ENCODE results near the gene PDE6H. TPM values are rescaled to one million over a fixed set of nuclear protein-coding genes. Genes with fewer than 3 reads are reported as not detected.

PDE6H gene
- total and polyA plus RNA-seq, 2 of the 8 experiments (the other 6 are each of a cell fraction or from before 2014, with no cell fraction given): not detected

- H4K91ac ChIP-seq (replicated peaks; ENCODE audit: insufficient read length, low read length): no peak overlapping the region
- no peak overlapping the region for H2AK5ac ChIP-seq (ENCODE audit: low read depth, low read length)
- H2BK15ac ChIP-seq (ENCODE audit: low read length): no peak overlapping the region
- ChIA-PET CTCF (ENCODE audit: partially characterized antibody) (interaction anchor here (0.7 to 1.2 kb wide), 4 partner anchors 9 to 135 kb away, joined by 3 to 4 read pairs (median 3); partner anchors contain the start of gene ERP27), POLR2A (ENCODE audit: partially characterized antibody) (no interaction called here)
- no peak overlapping the region for H2BK12ac ChIP-seq (ENCODE audit: low read depth, low read length)
- H4K20me1 ChIP-seq (replicated peaks in 1 of 2; ENCODE audit: control insufficient read depth in 1 of 2, insufficient read depth in 2 of 2, low read length in 2 of 2): no peaks in the 10 kb centered on the region
- H3K14ac ChIP-seq (ENCODE audit: insufficient read length): no peak overlapping the region
- no peak overlapping the region for H2BK5ac ChIP-seq (ENCODE audit: low read depth, low read length)
- no peaks in the 10 kb centered on the region for H3K79me2 ChIP-seq (ENCODE audit: control insufficient read depth in 1 of 2, insufficient read depth in 2 of 2, low read length in 2 of 2)
- no peak overlapping the region for H4K5ac ChIP-seq (ENCODE audit: insufficient read length, low read depth, low read length)
- H2AFZ ChIP-seq (ENCODE audit: low read length): no peak overlapping the region
- H4K8ac ChIP-seq (ENCODE audit: extremely low read depth, insufficient read depth, low read length): no peak overlapping the region
- H3K4me2 ChIP-seq (ENCODE audit: insufficient read depth in 1 of 2, low read depth in 2 of 2, low read length in 2 of 2): no peak overlapping the region
- no peaks in the 10 kb centered on the region for H3K27me3 ChIP-seq (replicated peaks in 1 of 4; ENCODE audit: control insufficient read depth in 3 of 4, extremely low read depth in 1 of 4, insufficient read depth in 3 of 4, low read length in 3 of 4)
- H3K23ac ChIP-seq (ENCODE audit: insufficient read length): no peak overlapping the region
- 96% methylated on average over 2 of the region's 2 CpGs; no CpG with 5 or more reads in 1 of the 2 experiments for WGBS, 2 experiments (ENCODE audit: extremely low coverage in 1 of 2, insufficient coverage in 1 of 2, insufficient read length in 1 of 2, insufficient replicate concordance in 2 of 2, low coverage in 1 of 2, low lambda C conversion rate in 2 of 2, missing lambda C conversion rate in 1 of 2)
- H3K9me3 ChIP-seq (ENCODE audit: insufficient read depth in 2 of 2, low read depth in 1 of 2, low read length in 1 of 2): no peaks in the 10 kb centered on the region
- no peak overlapping the region for H3K27ac ChIP-seq (ENCODE audit: low read depth, low read length)
- no peaks in the 10 kb centered on the region for H3K23me2 ChIP-seq (ENCODE audit: low read depth, low read length)
- H3K9ac ChIP-seq (replicated peaks in 1 of 4; ENCODE audit: extremely low read depth in 1 of 4, low read depth in 3 of 4, low read length in 3 of 4): no peak overlapping the region
- no peak overlapping the region for H3K4ac ChIP-seq (replicated peaks; ENCODE audit: insufficient read length, low read depth, low read length)
- DNase-seq (ENCODE audit: low read depth in 1 of 2, low spot score in 2 of 2) (no peak), FAIRE-seq (no peak)
- no peaks in the 10 kb centered on the region for H3K79me1 ChIP-seq (ENCODE audit: low read depth, low read length)
- H2BK120ac ChIP-seq (replicated peaks; ENCODE audit: low read depth, low read length): no peak overlapping the region
- no peaks in the 10 kb centered on the region for H3K4me1 ChIP-seq (replicated peaks in 1 of 4; ENCODE audit: control insufficient read depth in 3 of 4, insufficient read depth in 4 of 4, low read length in 3 of 4)
- no peak overlapping the region for H3K18ac ChIP-seq (ENCODE audit: extremely low read depth, low read length)
- no peaks in the 10 kb centered on the region for H3K36me3 ChIP-seq (ENCODE audit: control insufficient read depth in 2 of 4, insufficient read depth in 4 of 4, low read length in 3 of 4)
- H2BK20ac ChIP-seq (ENCODE audit: low read length): no peak overlapping the region
- no peak overlapping the region for H3K56ac ChIP-seq (replicated peaks; ENCODE audit: insufficient read length, low read depth, low read length)
- no peak overlapping the region for H3K4me3 ChIP-seq (ENCODE audit: extremely low read depth in 1 of 4, insufficient read depth in 2 of 4, low read depth in 3 of 4, low read length in 4 of 4)
- no peak for TF ChIP-seq EZH2 (IDR thresholded peaks at IDR 0.05; ENCODE audit: low read depth, low read length, severe bottlenecking)
- TF ChIP-seq SP2 (IDR thresholded peaks at IDR 0.05; ENCODE audit: low read length): no peak
- no peak for TF ChIP-seq GTF2F1 (IDR thresholded peaks at IDR 0.05; ENCODE audit: borderline replicate concordance, low read depth, low read length)
- TF ChIP-seq, protein P1, sequence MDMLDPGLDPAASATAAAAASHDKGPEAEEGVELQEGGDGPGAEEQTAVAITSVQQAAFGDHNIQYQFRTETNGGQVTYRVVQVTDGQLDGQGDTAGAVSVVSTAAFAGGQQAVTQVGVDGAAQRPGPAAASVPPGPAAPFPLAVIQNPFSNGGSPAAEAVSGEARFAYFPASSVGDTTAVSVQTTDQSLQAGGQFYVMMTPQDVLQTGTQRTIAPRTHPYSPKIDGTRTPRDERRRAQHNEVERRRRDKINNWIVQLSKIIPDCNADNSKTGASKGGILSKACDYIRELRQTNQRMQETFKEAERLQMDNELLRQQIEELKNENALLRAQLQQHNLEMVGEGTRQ (IDR thresholded peaks at IDR 0.05; ENCODE audit: low read length): no peak
- TF ChIP-seq, protein P2, sequence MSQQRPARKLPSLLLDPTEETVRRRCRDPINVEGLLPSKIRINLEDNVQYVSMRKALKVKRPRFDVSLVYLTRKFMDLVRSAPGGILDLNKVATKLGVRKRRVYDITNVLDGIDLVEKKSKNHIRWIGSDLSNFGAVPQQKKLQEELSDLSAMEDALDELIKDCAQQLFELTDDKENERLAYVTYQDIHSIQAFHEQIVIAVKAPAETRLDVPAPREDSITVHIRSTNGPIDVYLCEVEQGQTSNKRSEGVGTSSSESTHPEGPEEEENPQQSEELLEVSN (IDR thresholded peaks at IDR 0.05): no peak
- no peak for TF ChIP-seq SP4 (IDR thresholded peaks at IDR 0.05; ENCODE audit: low read length)
- no peak for TF ChIP-seq MAX (IDR thresholded peaks at IDR 0.05)
- TF ChIP-seq GABPA (IDR thresholded peaks at IDR 0.05; ENCODE audit: borderline replicate concordance, insufficient read depth, low read length): no peak
- TF ChIP-seq RAD21 (IDR thresholded peaks at IDR 0.05 in 1 of 2, conservative IDR thresholded peaks at IDR 0.05 in 1 of 2; ENCODE audit: low read depth in 2 of 2, low read length in 2 of 2): no peak
- no peak for TF ChIP-seq KDM1A (IDR thresholded peaks at IDR 0.05; ENCODE audit: borderline replicate concordance, low read length)
Observed at GRCh38 chr12:14981049-14981448, 8.2 kb downstream of the PDE6H start.

Data from H1 (cell line).